Measurements from ENCODE around the gene RPS6KB2.

DNA sequence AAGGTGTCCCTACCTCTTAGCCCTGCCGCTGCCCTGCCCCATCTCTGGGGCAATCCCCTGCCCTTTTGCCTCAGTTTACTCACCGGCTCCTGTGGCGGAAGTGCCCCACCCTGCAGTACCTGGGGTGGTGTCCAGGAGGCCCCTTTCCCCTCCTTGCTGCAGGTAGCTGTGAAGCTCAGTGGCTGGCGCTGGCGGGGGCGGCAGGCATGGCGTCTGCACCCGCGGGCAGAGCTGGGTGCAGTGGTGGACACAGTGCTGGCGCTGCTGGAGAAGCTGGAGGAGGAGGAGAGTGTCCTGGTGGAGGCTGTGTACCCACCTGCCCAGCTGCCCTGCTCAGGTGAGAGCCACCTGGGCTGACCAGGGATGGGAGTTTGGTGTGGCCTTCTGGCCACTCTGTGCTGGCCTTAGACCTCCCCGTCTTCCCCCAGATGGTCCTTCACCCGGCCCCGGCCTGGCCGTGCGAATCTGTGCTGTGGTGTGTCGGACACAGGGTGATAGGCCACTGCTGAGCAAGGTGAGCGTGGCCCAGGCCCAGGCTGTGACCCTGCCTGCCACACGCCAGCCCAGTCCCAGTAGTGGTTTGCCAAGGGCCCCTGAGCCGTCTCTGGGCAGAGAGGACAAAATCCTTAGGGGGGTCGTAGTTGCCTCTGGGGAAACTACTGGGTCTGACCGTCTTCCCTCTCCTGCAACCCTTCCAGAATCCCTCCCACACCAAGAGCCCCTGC lies 8.8 kb upstream of the RPS6KB2 start:
- TF ChIP-seq, protein P1, sequence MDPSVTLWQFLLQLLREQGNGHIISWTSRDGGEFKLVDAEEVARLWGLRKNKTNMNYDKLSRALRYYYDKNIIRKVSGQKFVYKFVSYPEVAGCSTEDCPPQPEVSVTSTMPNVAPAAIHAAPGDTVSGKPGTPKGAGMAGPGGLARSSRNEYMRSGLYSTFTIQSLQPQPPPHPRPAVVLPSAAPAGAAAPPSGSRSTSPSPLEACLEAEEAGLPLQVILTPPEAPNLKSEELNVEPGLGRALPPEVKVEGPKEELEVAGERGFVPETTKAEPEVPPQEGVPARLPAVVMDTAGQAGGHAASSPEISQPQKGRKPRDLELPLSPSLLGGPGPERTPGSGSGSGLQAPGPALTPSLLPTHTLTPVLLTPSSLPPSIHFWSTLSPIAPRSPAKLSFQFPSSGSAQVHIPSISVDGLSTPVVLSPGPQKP (IDR thresholded peaks at IDR 0.05; ENCODE audit: borderline replicate concordance, low read depth, low read length), result no peak
- TF ChIP-seq MXI1 (IDR thresholded peaks at IDR 0.05; ENCODE audit: borderline replicate concordance, low read depth, low read length) (no peak), MAZ (IDR thresholded peaks at IDR 0.05; ENCODE audit: borderline replicate concordance, low read depth, low read length) (no peak), POLR2A (IDR thresholded peaks at IDR 0.05; ENCODE audit: low read depth, low read length) (no peak), NFE2L2 (IDR thresholded peaks at IDR 0.05; ENCODE audit: low read depth, low read length) (no peak), RAD21 (IDR thresholded peaks at IDR 0.05; ENCODE audit: low read length) (no peak), CHD1 (IDR thresholded peaks at IDR 0.05; ENCODE audit: low read depth, low read length) (no peak), MAFK (IDR thresholded peaks at IDR 0.05; ENCODE audit: low read depth, low read length) (no peak), BHLHE40 (IDR thresholded peaks at IDR 0.05; ENCODE audit: low read depth, low read length) (no peak), RFX5 (IDR thresholded peaks at IDR 0.05; ENCODE audit: low read depth, low read length) (no peak)
- TF ChIP-seq, protein P2, sequence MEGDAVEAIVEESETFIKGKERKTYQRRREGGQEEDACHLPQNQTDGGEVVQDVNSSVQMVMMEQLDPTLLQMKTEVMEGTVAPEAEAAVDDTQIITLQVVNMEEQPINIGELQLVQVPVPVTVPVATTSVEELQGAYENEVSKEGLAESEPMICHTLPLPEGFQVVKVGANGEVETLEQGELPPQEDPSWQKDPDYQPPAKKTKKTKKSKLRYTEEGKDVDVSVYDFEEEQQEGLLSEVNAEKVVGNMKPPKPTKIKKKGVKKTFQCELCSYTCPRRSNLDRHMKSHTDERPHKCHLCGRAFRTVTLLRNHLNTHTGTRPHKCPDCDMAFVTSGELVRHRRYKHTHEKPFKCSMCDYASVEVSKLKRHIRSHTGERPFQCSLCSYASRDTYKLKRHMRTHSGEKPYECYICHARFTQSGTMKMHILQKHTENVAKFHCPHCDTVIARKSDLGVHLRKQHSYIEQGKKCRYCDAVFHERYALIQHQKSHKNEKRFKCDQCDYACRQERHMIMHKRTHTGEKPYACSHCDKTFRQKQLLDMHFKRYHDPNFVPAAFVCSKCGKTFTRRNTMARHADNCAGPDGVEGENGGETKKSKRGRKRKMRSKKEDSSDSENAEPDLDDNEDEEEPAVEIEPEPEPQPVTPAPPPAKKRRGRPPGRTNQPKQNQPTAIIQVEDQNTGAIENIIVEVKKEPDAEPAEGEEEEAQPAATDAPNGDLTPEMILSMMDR (conservative IDR thresholded peaks at IDR 0.05; ENCODE audit: low read depth, low read length), result no peak
